Activated naive CD8-positive, alpha-beta T cell treated with anti-CD3 and anti-CD28 coated beads, Interleukin-2, amount 10 ng/mL, durations not matched to agents 7 days and 5 days (primary cell): ENCODE data around the gene CEND1. TPM values are rescaled to one million over a fixed set of nuclear protein-coding genes. Genes with fewer than 3 reads are reported as not detected.

Source experiments
- ATAC-seq: fragments of 150-1000 bp; cut with Tn5 transposase; one replicate; pipeline ENCODE4 v1.10.0; 2021; ENCODE audit warnings: low read depth, moderate library complexity
- POLR2A ChIA-PET: fragments of 350-600 bp; sonication (Branson Sonifier 250); formaldehyde crosslinking; loops from one replicate; lab custom pipeline; 2021; ENCODE audit warnings: antibody characterized with exemption; lab: Charles Lee
- DNase-seq: peaks from one replicate; pipeline ENCODE4 v3.0.0; 2021
- H3K27ac Mint-ChIP-seq: one replicate; pipeline ENCODE4 v1.8.0; 2022; ENCODE audit warnings: mild to moderate bottlenecking, mixed read lengths
- H3K27me3 Mint-ChIP-seq: one replicate; pipeline ENCODE4 v1.8.0; 2022; ENCODE audit warnings: mild to moderate bottlenecking, moderate library complexity, mixed read lengths
- H3K36me3 Mint-ChIP-seq: one replicate; pipeline ENCODE4 v1.8.0; 2021; ENCODE audit warnings: mild to moderate bottlenecking, mixed read lengths
- H3K4me1 Mint-ChIP-seq: one replicate; pipeline ENCODE4 v1.8.0; 2021; ENCODE audit warnings: mixed read lengths
- H3K4me3 Mint-ChIP-seq: one replicate; pipeline ENCODE4 v1.8.0; 2022; ENCODE audit warnings: mild to moderate bottlenecking, moderate library complexity, mixed read lengths
- H3K9me3 Mint-ChIP-seq: one replicate; pipeline ENCODE4 v1.8.0; 2021; ENCODE audit warnings: mixed read lengths
- total RNA-seq, 2 experiments: library from RNA; stranded (reverse); gene quantifications; one replicate each; pipeline ENCODE4 v1.2.3, GENCODE V29; 2021

The CEND1 gene
- total RNA-seq, 2 experiments from 2014 or later = 0.37 TPM; not detected in 1

DNA sequence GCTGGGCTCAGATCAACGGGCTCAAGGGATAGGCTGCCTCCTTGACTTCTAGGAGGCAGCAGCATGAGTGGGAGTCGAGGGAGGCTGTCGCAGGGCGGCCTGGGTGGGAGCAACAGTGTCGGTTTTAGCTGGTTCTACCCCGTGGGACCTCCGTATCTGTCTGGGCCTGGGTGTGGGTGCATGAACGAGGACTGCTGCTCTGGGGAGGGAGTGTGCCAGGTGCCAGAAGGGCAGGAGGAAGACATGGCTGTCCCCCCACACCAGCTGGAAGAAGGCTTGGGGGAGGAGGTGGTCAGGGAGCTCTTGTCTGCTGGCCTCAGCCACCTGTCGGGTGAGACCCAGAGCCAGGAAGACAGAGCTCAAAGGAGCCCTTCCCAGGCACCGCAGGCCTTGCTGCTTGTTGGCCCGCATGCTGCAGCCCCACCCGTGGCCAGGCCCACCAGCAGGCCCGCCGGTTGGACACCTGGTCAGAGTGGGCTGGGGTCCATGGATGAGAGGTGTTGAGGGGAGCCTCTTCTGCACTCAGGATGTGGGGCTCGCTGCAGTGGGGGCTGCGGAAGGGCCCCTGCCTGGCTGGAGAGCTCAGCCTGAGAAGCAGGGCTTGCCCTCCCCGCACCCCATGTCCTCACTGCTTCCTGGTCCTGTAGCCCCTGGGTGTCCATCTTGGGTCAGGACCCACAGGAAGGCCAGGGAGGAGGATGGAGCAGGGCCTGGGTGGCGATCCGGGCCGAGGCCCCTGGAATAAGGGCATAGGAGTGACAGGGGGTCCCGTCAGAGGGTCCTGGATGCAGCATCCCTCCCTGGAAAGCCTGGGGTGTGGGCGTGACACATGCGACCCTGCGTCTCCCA is 3.4 kb downstream of the CEND1 start:
- Mint-ChIP-seq H3K27ac (peak overlapping the region; percentile 30), H3K36me3 (peaks cover 7% of the 10 kb centered on the region), H3K4me1 (peaks cover 7% of the 10 kb centered on the region), H3K27me3 (no peaks in the 10 kb centered on the region), H3K9me3 (no peaks in the 10 kb centered on the region), H3K4me3 (no peak overlapping the region)
- no peak for DNase-seq
- POLR2A ChIA-PET = interaction anchor here (1.1 to 1.2 kb wide), 2 partner anchors 9 to 60 kb away, joined by 3 to 7 read pairs; no protein-coding TSS in a partner anchor
- ATAC-seq = no peak

- ATAC-seq = no peak
- Mint-ChIP-seq H3K4me3 (no peak overlapping the region), H3K27me3 (no peaks in the 10 kb centered on the region), H3K27ac (no peak overlapping the region), H3K36me3 (peaks cover 5% of the 10 kb centered on the region), H3K4me1 (peaks cover 12% of the 10 kb centered on the region), H3K9me3 (no peaks in the 10 kb centered on the region)
- POLR2A ChIA-PET = interaction anchor here (1.0 kb wide), 1 partner anchor 9 kb away, joined by 3 read pairs; no protein-coding TSS in a partner anchor
- DNase-seq = peak; percentile 44
These were observed 6.3 kb downstream of the CEND1 start for GRCh38 chr11:783581-784015.

- ATAC-seq (no peak), DNase-seq (no peak)
- Mint-ChIP-seq H3K4me3 (no peak overlapping the region), H3K27me3 (no peaks in the 10 kb centered on the region), H3K27ac (no peak overlapping the region), H3K36me3 (peaks cover 5% of the 10 kb centered on the region), H3K4me1 (peaks cover 14% of the 10 kb centered on the region), H3K9me3 (no peaks in the 10 kb centered on the region)
- POLR2A ChIA-PET = no interaction called here
These were observed 7.4 kb downstream of the CEND1 start for GRCh38 chr11:782264-783174.

GRCh38 chr11:779955-780532 is 9.8 kb downstream of the CEND1 start:
- ATAC-seq (no peak), DNase-seq (no peak)
- H3K9me3 Mint-ChIP-seq = no peaks in the 10 kb centered on the region
- peaks cover 15% of the 10 kb centered on the region for H3K4me1 Mint-ChIP-seq
- POLR2A ChIA-PET = interaction anchor here (3.7 kb wide), 1 partner anchor 10 kb away, joined by 20 read pairs; the partner anchor contains the start of gene CEND1
- peaks cover 5% of the 10 kb centered on the region for H3K36me3 Mint-ChIP-seq
- H3K27me3 Mint-ChIP-seq = no peaks in the 10 kb centered on the region
- no peak overlapping the region for H3K27ac Mint-ChIP-seq
- no peak overlapping the region for H3K4me3 Mint-ChIP-seq

GRCh38 chr11:778976-779954 is 10.6 kb downstream of the CEND1 start:
- Mint-ChIP-seq H3K4me1 (peaks cover 16% of the 10 kb centered on the region), H3K9me3 (no peaks in the 10 kb centered on the region), H3K27me3 (no peaks in the 10 kb centered on the region), H3K27ac (no peak overlapping the region), H3K36me3 (peaks cover 5% of the 10 kb centered on the region), H3K4me3 (peak overlapping the region; percentile 48)
- DNase-seq = no peak
- POLR2A ChIA-PET = interaction anchor here (0.7 to 3.7 kb wide), 8 partner anchors 11 to 161 kb away, joined by 3 to 20 read pairs (median 4); partner anchors contain the start of genes CEND1 and PNPLA2
- no peak for ATAC-seq

DNA sequence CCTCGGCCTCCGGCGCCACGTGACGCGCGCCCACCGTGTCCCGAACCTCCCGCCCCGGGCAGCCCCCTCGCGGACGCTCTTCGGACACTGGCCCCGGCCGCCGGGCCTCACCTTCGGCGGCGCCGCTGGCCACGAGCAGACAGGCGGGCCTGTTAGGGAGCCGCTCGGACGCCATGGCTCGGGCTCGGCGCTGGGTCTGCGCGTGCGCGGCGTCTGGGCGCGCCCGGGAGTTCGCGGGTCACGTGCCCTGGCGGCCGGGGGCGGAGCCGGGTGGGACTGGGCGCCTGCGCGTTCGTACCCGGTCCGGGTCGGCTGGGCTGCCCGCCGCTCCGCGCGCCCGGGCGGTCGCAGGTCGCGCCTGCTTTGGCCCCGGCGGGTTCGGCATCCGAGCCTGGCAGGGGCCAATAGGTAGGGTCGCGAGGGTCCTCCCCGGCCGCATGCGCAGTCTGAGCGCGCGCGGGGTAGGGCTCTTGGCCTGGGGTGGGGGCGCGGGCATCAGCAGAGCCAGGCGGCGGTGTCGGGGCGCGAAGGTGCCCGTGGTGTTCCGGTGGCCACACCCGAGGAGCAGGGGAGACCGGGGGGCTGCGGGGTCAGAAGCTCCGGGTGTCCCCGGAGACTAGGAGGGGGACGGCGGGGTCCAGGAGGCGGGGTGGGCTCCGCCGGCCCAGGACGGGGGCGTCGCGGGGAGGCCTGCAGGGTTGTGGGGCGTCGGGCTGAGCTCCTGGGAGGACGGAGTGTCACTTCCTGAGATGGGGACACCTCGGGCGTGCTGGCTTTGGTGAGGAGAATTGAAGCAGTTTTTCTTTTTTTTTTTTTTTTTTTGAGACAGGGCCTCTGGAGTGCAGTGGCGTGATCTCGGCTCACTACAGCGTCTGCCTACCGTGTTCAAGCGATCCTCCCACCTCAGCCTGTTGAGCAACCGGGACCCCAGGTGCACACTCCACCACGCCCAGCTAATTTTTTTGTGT is 12.3 kb downstream of the CEND1 start, which contains the start of gene GATD1:
Gene GATD1 (minus strand): TSS at position 200 of the 968 bp plus-strand sequence. CDS start 25 bp downstream, at position 175.
- H3K4me3 Mint-ChIP-seq = peak within 1 kb of the TSS; percentile 88
- peak within 1 kb of the TSS; percentile 85 for H3K27ac Mint-ChIP-seq
- peak; percentile 99 for DNase-seq
- no peaks in the 10 kb centered on the region for H3K9me3 Mint-ChIP-seq
- H3K4me1 Mint-ChIP-seq = peaks cover 15% of the 10 kb centered on the region
- H3K36me3 Mint-ChIP-seq = peaks cover 1% of the 10 kb centered on the region
- H3K27me3 Mint-ChIP-seq = no peaks in the 10 kb centered on the region
- ATAC-seq = peak; percentile 88
- POLR2A ChIA-PET = interaction anchor here (0.6 to 3.7 kb wide), 17 partner anchors 9 to 213 kb away, joined by 3 to 20 read pairs (median 4); partner anchors contain the start of genes CEND1, IRF7, PIDD1 and PNPLA2

DNA sequence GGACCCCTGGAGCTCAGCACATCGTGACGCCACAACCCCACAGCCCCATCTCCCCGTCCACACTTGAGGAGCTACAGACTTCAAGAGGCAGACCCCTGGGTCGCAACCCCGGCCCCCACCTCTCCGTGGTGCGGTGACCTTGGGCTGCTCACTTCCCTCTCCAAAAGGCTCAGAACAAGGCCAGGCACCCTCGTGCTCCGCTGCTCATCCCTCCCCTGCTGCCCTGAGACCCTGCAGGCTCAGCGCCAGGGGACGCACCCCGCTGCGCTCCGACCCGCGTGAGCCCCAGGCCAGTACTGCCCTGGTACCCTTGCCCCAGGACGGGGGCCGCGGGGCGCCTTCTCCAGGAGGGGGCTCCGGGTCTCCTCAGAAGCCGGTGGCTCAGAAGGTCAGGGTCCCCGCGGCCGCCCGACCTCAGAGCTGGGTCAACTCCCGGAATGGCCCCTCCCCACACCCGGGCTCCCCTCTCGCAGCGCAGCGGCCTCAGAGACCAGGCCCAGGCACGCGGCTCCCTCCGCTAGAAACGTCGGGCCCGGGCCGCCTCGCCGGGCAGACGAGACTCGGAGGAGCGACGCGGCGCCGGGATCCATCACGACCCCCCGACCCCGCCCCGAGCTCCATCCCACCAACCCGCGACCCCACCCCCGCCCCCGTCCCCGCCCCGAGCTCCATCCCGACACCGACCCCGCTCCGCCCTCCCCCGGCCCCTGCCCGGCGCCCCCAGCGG is 13.2 kb downstream of the CEND1 start:
- H3K9me3 Mint-ChIP-seq = no peaks in the 10 kb centered on the region
- ATAC-seq = peak; percentile 37

GRCh38 chr11:776263-776560 is 13.7 kb downstream of the CEND1 start:
- H3K4me1 Mint-ChIP-seq = peaks cover 15% of the 10 kb centered on the region
- H3K4me3 Mint-ChIP-seq = peak overlapping the region; percentile 88
- no peaks in the 10 kb centered on the region for H3K9me3 Mint-ChIP-seq
- H3K27ac Mint-ChIP-seq = peak overlapping the region; percentile 85
- peaks cover 1% of the 10 kb centered on the region for H3K36me3 Mint-ChIP-seq
- no peaks in the 10 kb centered on the region for H3K27me3 Mint-ChIP-seq
- ATAC-seq (no peak), DNase-seq (no peak)
- POLR2A ChIA-PET = interaction anchor here (0.7 to 3.2 kb wide), 11 partner anchors 8 to 50 kb away, joined by 3 to 15 read pairs (median 3); partner anchors contain the start of genes PIDD1 and PNPLA2

More for the DNA sequence above, 13.2 kb downstream of the CEND1 start:
- POLR2A ChIA-PET = interaction anchor here (0.6 to 3.7 kb wide), 13 partner anchors 8 to 161 kb away, joined by 3 to 20 read pairs (median 4); partner anchors contain the start of genes CEND1, IRF7, PIDD1 and PNPLA2
- Mint-ChIP-seq H3K27me3 (no peaks in the 10 kb centered on the region), H3K4me3 (peak overlapping the region; percentile 88), H3K36me3 (peaks cover 1% of the 10 kb centered on the region), H3K27ac (peak overlapping the region; percentile 85), H3K4me1 (peaks cover 15% of the 10 kb centered on the region)
- no peak for DNase-seq

GRCh38 chr11:774873-775592 is 14.9 kb downstream of the CEND1 start:
- DNase-seq (no peak), ATAC-seq (no peak)
- Mint-ChIP-seq H3K4me3 (peak overlapping the region; percentile 57), H3K36me3 (peaks cover 1% of the 10 kb centered on the region), H3K27me3 (no peaks in the 10 kb centered on the region), H3K9me3 (no peaks in the 10 kb centered on the region), H3K27ac (peak overlapping the region; percentile 21), H3K4me1 (peaks cover 13% of the 10 kb centered on the region)
- POLR2A ChIA-PET = interaction anchor here (1.2 to 2.3 kb wide), 5 partner anchors 9 to 30 kb away, joined by 3 to 15 read pairs (median 3); partner anchors contain the start of gene PIDD1

DNA sequence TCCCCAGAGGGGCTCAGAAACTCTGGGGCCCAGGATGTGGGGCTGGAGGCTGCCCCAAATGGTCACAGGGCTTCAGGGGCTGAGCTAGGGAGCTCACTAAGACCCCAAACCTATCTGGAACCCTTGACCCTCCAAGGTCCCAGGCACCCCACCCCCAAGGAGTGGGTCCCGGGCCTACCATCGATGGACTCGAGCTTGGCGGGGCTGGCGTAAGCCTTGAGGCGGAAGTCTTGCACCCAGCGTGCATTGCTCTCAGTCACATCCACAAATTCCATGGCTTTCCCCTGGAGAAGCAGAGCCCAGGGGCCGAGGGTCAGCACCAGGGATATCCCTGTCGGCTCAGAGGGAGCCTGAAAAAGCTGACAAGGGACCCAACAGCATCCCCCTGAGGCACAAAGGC is 16.1 kb downstream of the CEND1 start:
- Mint-ChIP-seq H3K36me3 (peaks cover under 1% of the 10 kb centered on the region), H3K4me3 (no peak overlapping the region), H3K9me3 (no peaks in the 10 kb centered on the region), H3K27ac (no peak overlapping the region), H3K27me3 (no peaks in the 10 kb centered on the region), H3K4me1 (peaks cover 10% of the 10 kb centered on the region)
- ATAC-seq (no peak), DNase-seq (no peak)
- POLR2A ChIA-PET = no interaction called here
